ENCODE data around the gene TNNT3. TPM values are rescaled to one million over a fixed set of nuclear protein-coding genes. Genes with fewer than 3 reads are reported as not detected.

The TNNT3 gene
- total and polyA plus RNA-seq, 2 donors from 2014 or later, result 0.60 TPM; not detected in 1

DNA sequence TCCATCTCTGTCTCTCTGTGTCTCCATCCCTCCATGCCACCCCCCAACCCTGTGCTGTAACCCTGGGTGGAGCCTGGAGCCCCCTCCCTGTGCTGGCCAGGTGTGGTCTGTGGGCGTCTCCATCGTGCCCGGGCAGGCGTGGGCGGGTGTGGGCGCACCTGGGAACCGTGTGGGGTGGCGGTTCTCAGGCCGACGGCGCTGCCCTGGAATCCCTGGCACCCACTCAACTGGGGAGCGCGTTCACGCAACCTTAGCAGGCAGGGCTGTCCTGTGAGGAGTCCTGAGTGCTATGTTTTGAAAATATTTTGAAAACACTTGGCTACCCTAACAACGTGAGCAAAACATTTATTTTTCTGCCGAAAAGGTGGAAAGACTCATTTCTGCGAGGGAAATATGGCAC lies 4.7 kb downstream of the TNNT3 start:
- no peak overlapping the region for H3K27ac ChIP-seq (ENCODE audit: low read depth in 2 of 2, low read length in 2 of 2)
- FAIRE-seq, result no peak
- H3K4me3 ChIP-seq (ENCODE audit: low read length in 3 of 3), result no peak overlapping the region
- DNase-seq, result peak in 4 of 5 donors; percentile 35 to 68 (median 58)
- H3K27me3 ChIP-seq (ENCODE audit: control insufficient read depth, insufficient read depth, low read length), result no peaks in the 10 kb centered on the region
- no peaks in the 10 kb centered on the region for H3K4me1 ChIP-seq (ENCODE audit: control insufficient read depth in 2 of 3, insufficient read depth in 2 of 3, low read depth in 1 of 3, low read length in 3 of 3)
- no peak overlapping the region for H3K9ac ChIP-seq (ENCODE audit: low read length in 3 of 3)
- TF ChIP-seq, protein P1, sequence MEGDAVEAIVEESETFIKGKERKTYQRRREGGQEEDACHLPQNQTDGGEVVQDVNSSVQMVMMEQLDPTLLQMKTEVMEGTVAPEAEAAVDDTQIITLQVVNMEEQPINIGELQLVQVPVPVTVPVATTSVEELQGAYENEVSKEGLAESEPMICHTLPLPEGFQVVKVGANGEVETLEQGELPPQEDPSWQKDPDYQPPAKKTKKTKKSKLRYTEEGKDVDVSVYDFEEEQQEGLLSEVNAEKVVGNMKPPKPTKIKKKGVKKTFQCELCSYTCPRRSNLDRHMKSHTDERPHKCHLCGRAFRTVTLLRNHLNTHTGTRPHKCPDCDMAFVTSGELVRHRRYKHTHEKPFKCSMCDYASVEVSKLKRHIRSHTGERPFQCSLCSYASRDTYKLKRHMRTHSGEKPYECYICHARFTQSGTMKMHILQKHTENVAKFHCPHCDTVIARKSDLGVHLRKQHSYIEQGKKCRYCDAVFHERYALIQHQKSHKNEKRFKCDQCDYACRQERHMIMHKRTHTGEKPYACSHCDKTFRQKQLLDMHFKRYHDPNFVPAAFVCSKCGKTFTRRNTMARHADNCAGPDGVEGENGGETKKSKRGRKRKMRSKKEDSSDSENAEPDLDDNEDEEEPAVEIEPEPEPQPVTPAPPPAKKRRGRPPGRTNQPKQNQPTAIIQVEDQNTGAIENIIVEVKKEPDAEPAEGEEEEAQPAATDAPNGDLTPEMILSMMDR (IDR thresholded peaks at IDR 0.05; ENCODE audit: borderline replicate concordance, extremely low read depth, insufficient read depth), result no peak
- intact Hi-C loops (cut with DNase I), result no loop called here
- no peaks in the 10 kb centered on the region for H3K36me3 ChIP-seq (ENCODE audit: control insufficient read depth in 2 of 3, insufficient read depth in 3 of 3, low read length in 3 of 3)
- H3K9me3 ChIP-seq (ENCODE audit: control insufficient read depth in 2 of 3, insufficient read depth in 1 of 3, low read length in 3 of 3), result no peaks in the 10 kb centered on the region

DNA sequence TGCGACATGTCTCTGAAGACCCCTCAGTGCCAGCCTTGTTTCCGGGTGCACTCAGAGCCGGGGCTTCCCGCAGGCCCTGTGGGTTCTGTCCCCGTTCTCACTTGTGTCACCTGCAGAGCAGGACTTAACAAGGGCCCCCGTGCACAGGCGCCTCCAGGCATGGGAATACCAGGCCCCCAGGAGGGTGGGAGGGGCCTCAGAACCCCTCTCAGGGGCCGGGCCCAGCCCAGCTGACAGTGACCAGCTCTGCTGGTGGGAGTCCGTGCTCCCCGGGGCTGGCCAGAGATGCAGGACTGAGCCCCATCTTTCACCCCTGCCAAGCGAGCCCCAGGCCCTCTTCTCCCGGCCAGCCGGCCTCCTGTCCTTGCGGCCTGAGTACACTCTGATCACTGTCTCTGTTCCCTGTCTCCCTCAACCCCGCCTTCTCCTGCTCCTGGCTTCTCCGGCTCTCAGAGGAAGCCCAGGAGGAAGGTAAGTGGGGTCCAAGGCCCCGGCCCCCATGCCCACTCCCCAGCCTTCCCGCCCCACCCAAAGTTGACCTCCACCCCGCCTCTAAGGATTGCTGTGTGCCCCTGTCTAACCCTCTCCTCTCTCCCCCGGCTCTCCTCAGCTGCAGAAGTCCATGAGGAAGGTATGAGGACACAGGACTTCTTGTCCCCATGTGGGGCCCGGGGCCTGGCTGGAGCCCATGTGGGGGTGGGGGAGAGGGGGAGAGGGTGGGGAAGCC lies 5.3 kb downstream of the TNNT3 start:
- intact Hi-C loops (cut with DNase I), result no loop called here
- TF ChIP-seq, protein P1 (IDR thresholded peaks at IDR 0.05; ENCODE audit: borderline replicate concordance, extremely low read depth, insufficient read depth), result no peak
- FAIRE-seq, result no peak
- H3K27ac ChIP-seq (ENCODE audit: low read depth in 2 of 2, low read length in 2 of 2), result no peak overlapping the region
- no peaks in the 10 kb centered on the region for H3K4me1 ChIP-seq (ENCODE audit: control insufficient read depth in 2 of 3, insufficient read depth in 2 of 3, low read depth in 1 of 3, low read length in 3 of 3)
- H3K9ac ChIP-seq (ENCODE audit: low read length in 3 of 3), result no peak overlapping the region
- H3K36me3 ChIP-seq (ENCODE audit: control insufficient read depth in 2 of 3, insufficient read depth in 3 of 3, low read length in 3 of 3), result no peaks in the 10 kb centered on the region
- no peak overlapping the region for H3K4me3 ChIP-seq (ENCODE audit: low read length in 3 of 3)
- peak in 2 of 5 donors; percentile 50 to 64 for DNase-seq
- H3K27me3 ChIP-seq (ENCODE audit: control insufficient read depth, insufficient read depth, low read length), result no peaks in the 10 kb centered on the region
- no peaks in the 10 kb centered on the region for H3K9me3 ChIP-seq (ENCODE audit: control insufficient read depth in 2 of 3, insufficient read depth in 1 of 3, low read length in 3 of 3)

DNA sequence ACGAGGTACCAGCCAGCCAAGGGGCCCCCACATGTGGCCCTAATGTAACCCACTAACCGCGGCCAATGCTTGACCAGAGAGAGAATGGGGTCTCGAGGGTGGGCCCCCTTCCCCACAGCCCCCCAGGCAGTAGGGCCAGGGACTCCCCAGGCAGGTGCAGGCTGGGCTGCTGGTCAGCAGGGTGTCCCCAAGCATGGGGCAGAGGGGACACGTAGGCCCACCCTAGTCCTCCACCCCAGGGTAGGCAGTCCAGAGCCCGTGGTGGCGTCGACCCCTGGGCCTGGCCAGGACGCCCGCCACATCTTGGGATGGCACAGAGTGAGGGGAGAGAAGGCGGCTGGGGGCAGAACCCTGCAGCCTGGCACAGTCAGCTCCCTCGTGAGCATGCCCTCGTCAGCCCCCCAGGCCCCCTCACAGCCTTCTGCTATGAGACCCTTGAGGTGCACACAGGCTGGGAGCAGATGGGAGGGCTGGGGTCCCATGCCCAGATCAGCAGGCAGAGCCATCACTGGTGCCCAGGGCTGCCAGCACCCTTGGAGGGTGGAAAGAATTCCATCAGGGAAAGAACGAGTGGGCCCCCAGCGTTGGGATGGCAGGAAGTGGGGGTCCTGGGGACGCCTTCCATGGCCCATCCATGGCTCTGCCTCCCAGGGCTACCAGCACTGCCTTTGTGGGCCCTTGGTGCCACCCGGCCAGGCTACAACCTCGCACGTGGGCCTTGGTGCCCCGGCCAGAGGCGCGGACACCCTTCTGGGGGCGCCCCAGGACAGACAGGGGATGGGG lies 6.1 kb downstream of the TNNT3 start:
- no peak for FAIRE-seq
- Histone ChIP-seq H3K36me3 (ENCODE audit: control insufficient read depth in 2 of 3, insufficient read depth in 3 of 3, low read length in 3 of 3) (no peaks in the 10 kb centered on the region), H3K27ac (ENCODE audit: low read depth in 2 of 2, low read length in 2 of 2) (no peak overlapping the region), H3K4me1 (ENCODE audit: control insufficient read depth in 2 of 3, insufficient read depth in 2 of 3, low read depth in 1 of 3, low read length in 3 of 3) (no peaks in the 10 kb centered on the region), H3K4me3 (ENCODE audit: low read length in 3 of 3) (no peak overlapping the region), H3K9me3 (ENCODE audit: control insufficient read depth in 2 of 3, insufficient read depth in 1 of 3, low read length in 3 of 3) (no peaks in the 10 kb centered on the region), H3K9ac (ENCODE audit: low read length in 3 of 3) (no peak overlapping the region), H3K27me3 (ENCODE audit: control insufficient read depth, insufficient read depth, low read length) (no peaks in the 10 kb centered on the region)
- TF ChIP-seq, protein P1 (IDR thresholded peaks at IDR 0.05; ENCODE audit: borderline replicate concordance, extremely low read depth, insufficient read depth), result no peak
- DNase-seq, result peak in 2 of 5 donors; percentile 46 to 66
- intact Hi-C loops (cut with DNase I), result no loop called here

All from kidney (tissue), 14 donors.